Mesenchymal stem cell (in vitro differentiated cells and primary cell): Measurements from ENCODE around the gene ARL6IP1.
"Not testable (repeated sequence)": the region's sequence is repeated elsewhere in the genome, so short reads cannot be mapped to it uniquely, and the experiment has no call there.

ENCODE experiments used
- DNase-seq: peaks from one replicate; pipeline ENCODE4 v3.0.0-alpha.2; 2013
- H2AFZ ChIP-seq: one replicate; pipeline ENCODE4 v1.6.1; 2013; ENCODE audit warnings: low read depth, mild to moderate bottlenecking, control low read depth, inconsistent platforms, low read length, moderate library complexity
- H2AK5ac ChIP-seq: 2 replicates; pipeline ENCODE4 v1.6.1; 2013; ENCODE audit warnings: low read length, moderate library complexity, mild to moderate bottlenecking, inconsistent platforms; ENCODE audit not compliant: severe bottlenecking
- H2BK120ac ChIP-seq: one replicate; pipeline ENCODE4 v1.6.1; 2013; ENCODE audit warnings: low read depth, mild to moderate bottlenecking, inconsistent platforms, low read length, moderate library complexity
- H2BK12ac ChIP-seq, 2 experiments: one replicate each; pipeline ENCODE4 v1.6.1; 2013; ENCODE audit warnings: inconsistent platforms in 2 of 2, low read length in 2 of 2, mild to moderate bottlenecking in 2 of 2, moderate library complexity in 2 of 2, control low read depth in 1 of 2
- H2BK15ac ChIP-seq: one replicate; pipeline ENCODE4 v1.6.1; 2013; ENCODE audit warnings: mild to moderate bottlenecking, low read depth, inconsistent platforms; ENCODE audit not compliant: poor library complexity, severe bottlenecking
- H2BK5ac ChIP-seq: 2 replicates; pipeline ENCODE4 v1.6.1; 2013; ENCODE audit warnings: low read depth, mild to moderate bottlenecking, low read length, control low read depth, inconsistent platforms; ENCODE audit not compliant: poor library complexity, severe bottlenecking
- H3K14ac ChIP-seq, 2 experiments: one replicate each; pipeline ENCODE4 v1.6.1; 2013; ENCODE audit warnings: inconsistent platforms in 2 of 2, low read length in 2 of 2, control low read depth in 1 of 2, mild to moderate bottlenecking in 1 of 2, moderate library complexity in 1 of 2
- H3K18ac ChIP-seq, 2 experiments: one replicate each; pipeline ENCODE4 v1.6.1; 2013; ENCODE audit warnings: inconsistent platforms in 2 of 2, low read length in 2 of 2, control low read depth in 1 of 2, low read depth in 1 of 2, mild to moderate bottlenecking in 1 of 2
- H3K23ac ChIP-seq, 2 experiments: one replicate each; pipeline ENCODE4 v1.6.1; 2013; ENCODE audit warnings: inconsistent platforms in 2 of 2, low read length in 2 of 2, mild to moderate bottlenecking in 2 of 2, moderate library complexity in 2 of 2, control low read depth in 1 of 2
- H3K27ac ChIP-seq: 2 replicates; pipeline ENCODE4 v1.5.1; 2013; ENCODE audit warnings: mild to moderate bottlenecking, moderate library complexity, low read length, control low read depth, inconsistent platforms; ENCODE audit not compliant: poor library complexity, severe bottlenecking
- H3K27me3 ChIP-seq, 2 experiments: 2 replicates each; pipeline versions ENCODE4 v1.6.1 to v1.7.0; 2013; ENCODE audit warnings: low read length in 2 of 2, mild to moderate bottlenecking in 2 of 2, moderate library complexity in 2 of 2, control low read depth in 1 of 2, inconsistent platforms in 1 of 2; ENCODE audit not compliant: control insufficient read depth in 1 of 2, insufficient read depth in 1 of 2
- H3K36me3 ChIP-seq, 2 experiments: 2 replicates each; pipeline versions ENCODE4 v1.6.1 to v1.7.0; 2013; ENCODE audit warnings: low read length in 2 of 2, control low read depth in 1 of 2, inconsistent platforms in 1 of 2, low read depth in 1 of 2, mild to moderate bottlenecking in 1 of 2; ENCODE audit not compliant: insufficient read depth in 2 of 2, control insufficient read depth in 1 of 2
- H3K4ac ChIP-seq, 2 experiments: one replicate each; pipeline ENCODE4 v1.6.1; 2013; ENCODE audit warnings: inconsistent platforms in 2 of 2, low read length in 2 of 2, mild to moderate bottlenecking in 2 of 2, moderate library complexity in 2 of 2, control low read depth in 1 of 2, low read depth in 1 of 2
- H3K4me1 ChIP-seq: 2 replicates; pipeline ENCODE4 v1.6.1; 2013; ENCODE audit warnings: low read depth, low read length, control low read depth; ENCODE audit not compliant: control insufficient read depth, insufficient read depth
- H3K4me2 ChIP-seq: 2 replicates; pipeline ENCODE4 v1.6.1; 2013; ENCODE audit warnings: low read length, mild to moderate bottlenecking, inconsistent platforms; ENCODE audit not compliant: poor library complexity, severe bottlenecking
- H3K4me3 ChIP-seq, 2 experiments: 2 replicates each; pipeline versions ENCODE4 v1.5.1 to v1.7.0; 2013; ENCODE audit warnings: low read length in 2 of 2, mild to moderate bottlenecking in 2 of 2, control low read depth in 1 of 2, low read depth in 1 of 2; ENCODE audit not compliant: insufficient read depth in 1 of 2
- H3K79me1 ChIP-seq: replicated peaks from 2 replicates; pipeline ENCODE4 v1.6.1; 2013; ENCODE audit warnings: mild to moderate bottlenecking, control low read depth, low read length, inconsistent platforms; ENCODE audit not compliant: poor library complexity, severe bottlenecking
- H3K9ac ChIP-seq: 2 replicates; pipeline ENCODE4 v1.7.0; 2013; ENCODE audit warnings: mild to moderate bottlenecking, low read length, moderate library complexity
- H3K9me3 ChIP-seq: 2 replicates; pipeline ENCODE4 v1.7.0; 2013; ENCODE audit warnings: mild to moderate bottlenecking, low read length; ENCODE audit not compliant: control insufficient read depth
- H4K8ac ChIP-seq: one replicate; pipeline ENCODE4 v1.6.1; 2013; ENCODE audit warnings: inconsistent platforms, mild to moderate bottlenecking, low read length, moderate library complexity
- H4K91ac ChIP-seq: one replicate; pipeline ENCODE4 v1.6.1; 2013; ENCODE audit warnings: mild to moderate bottlenecking, low read length, inconsistent platforms
- WGBS: methylation state at CpG from one replicate; pipeline ENCODE4 v1.1.7; 2013; ENCODE audit warnings: mixed read lengths; 5-methylcytosine and 5-hydroxymethylcytosine counted together

Gene ARL6IP1

DNA sequence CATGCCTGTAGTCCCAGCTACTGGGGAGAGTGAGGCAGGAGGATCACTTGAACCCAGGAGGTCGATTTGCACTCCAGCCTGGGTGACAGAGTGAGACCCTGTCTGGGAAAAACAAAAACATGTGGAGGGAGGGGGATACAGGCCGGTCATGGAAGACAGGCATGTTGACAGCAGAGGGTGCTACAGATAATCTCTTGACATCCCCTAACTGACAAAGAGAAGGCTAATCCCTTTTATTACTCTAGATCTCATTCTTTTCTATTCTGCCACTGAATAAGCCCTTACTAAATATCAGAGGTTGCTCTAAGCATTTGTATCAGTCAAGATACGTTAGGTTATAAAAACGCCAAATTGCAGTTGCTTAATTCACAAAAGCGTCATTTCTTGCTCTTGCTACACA is 25.0 kb downstream of the ARL6IP1 start:
- H3K9me3 ChIP-seq, H2BK5ac ChIP-seq: not testable (repeated sequence)

DNA sequence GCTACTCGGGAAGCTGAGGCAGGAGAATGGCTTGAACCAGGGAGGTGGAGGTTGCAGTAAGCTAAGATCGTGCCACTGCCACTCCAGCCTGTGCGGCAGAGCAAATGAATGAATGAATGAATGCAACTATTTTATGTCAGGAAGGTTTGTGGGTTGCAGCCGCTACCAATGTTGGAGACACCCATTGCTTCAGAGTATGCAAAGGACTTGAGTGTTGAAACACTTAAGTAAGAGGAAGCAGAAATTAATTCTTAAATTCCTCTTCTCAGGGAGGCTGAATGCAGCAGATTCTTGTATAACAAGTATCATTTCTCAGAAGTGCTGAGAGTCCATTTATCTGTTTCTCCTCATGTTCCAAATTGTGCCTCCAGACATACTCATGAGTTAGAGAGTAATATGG is 26.7 kb downstream of the ARL6IP1 start:
- H4K91ac ChIP-seq, H2BK5ac ChIP-seq, DNase-seq, H3K18ac ChIP-seq, H2BK12ac ChIP-seq, H3K27me3 ChIP-seq, H3K9me3 ChIP-seq, H3K4me1 ChIP-seq, H2BK120ac ChIP-seq, H2BK15ac ChIP-seq, H3K27ac ChIP-seq, H3K79me1 ChIP-seq, H3K23ac ChIP-seq, H4K8ac ChIP-seq, H3K14ac ChIP-seq, H3K4me3 ChIP-seq, H2AK5ac ChIP-seq, H3K4ac ChIP-seq, H3K4me2 ChIP-seq, H3K36me3 ChIP-seq, H2AFZ ChIP-seq, H3K9ac ChIP-seq: not testable (repeated sequence)
- over 99% methylated on average over 4 of the region's 4 CpGs for WGBS

More for the DNA sequence above, 25.0 kb downstream of the ARL6IP1 start:
- not testable (repeated sequence) for H3K4ac ChIP-seq, H4K8ac ChIP-seq, H2AK5ac ChIP-seq, DNase-seq, H3K4me2 ChIP-seq, H3K23ac ChIP-seq, H2BK120ac ChIP-seq, H2BK15ac ChIP-seq, H3K27ac ChIP-seq, H3K9ac ChIP-seq, H3K18ac ChIP-seq, H2BK12ac ChIP-seq, H3K4me3 ChIP-seq, H3K27me3 ChIP-seq, H3K14ac ChIP-seq, H4K91ac ChIP-seq, H3K4me1 ChIP-seq, H2AFZ ChIP-seq, H3K79me1 ChIP-seq
- 86% methylated on average over 5 of the region's 5 CpGs for WGBS
- H3K36me3 ChIP-seq, result peaks cover 10 to 11% of the 10 kb centered on the region in 2 experiments

DNA sequence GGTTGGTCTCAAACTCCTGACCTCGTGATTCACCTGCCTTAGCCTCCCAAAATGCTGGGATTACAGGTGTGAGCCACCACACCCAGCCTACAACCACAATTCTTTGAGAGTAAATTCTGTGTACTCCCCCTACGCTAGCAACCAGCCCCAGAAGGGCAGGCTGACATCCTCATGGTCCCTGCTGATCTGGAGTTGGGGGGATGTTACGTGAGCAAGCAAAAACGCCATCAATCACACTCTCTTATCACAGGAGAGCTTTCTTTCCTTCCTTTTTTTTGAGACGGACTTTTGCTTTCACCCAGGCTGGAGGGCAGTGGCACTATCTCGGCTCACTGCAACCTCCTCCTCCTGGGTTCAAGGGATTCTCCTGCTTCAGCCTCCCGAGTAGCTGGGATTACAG is 29.2 kb downstream of the ARL6IP1 start:
- not testable (repeated sequence) for H3K23ac ChIP-seq, H3K36me3 ChIP-seq, H4K91ac ChIP-seq, H3K18ac ChIP-seq, DNase-seq, H3K79me1 ChIP-seq, H3K4ac ChIP-seq, H2BK12ac ChIP-seq, H2AK5ac ChIP-seq, H4K8ac ChIP-seq, H2BK15ac ChIP-seq, H2AFZ ChIP-seq, H3K4me1 ChIP-seq, H3K27ac ChIP-seq, H3K9ac ChIP-seq, H3K4me2 ChIP-seq, H3K14ac ChIP-seq, H2BK5ac ChIP-seq, H3K27me3 ChIP-seq, H2BK120ac ChIP-seq, H3K4me3 ChIP-seq, H3K9me3 ChIP-seq
- WGBS, result 88% methylated on average over 7 of the region's 7 CpGs

DNA sequence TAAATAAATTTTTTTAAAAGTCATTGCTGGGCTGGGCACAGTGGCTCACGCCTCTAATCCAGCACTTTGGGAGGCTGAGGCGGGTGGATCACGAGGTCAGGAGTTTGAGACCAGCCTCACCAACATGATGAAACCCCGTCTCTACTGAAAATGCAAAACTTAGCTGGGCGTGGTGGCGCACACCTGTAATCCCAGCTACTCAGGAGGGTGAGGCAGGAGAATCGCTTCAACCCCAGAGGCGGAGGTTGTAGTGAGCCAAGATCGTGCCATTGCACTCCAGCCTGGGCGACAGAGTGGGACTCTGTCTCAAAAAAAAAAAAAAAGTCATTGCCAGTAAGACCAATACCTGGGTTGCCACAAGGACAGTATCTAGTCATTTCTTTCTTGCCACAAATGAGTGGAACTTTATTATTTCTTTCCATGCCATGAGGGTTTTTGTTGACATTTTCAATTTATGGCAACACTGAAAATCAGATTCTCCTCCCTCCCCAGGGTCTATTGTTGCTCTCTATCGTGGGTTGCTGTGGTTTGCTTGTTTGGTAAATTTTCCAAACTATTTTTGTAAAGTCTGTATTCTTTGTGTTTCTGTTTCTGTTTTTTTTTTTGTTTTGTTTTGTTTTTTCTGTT is 30.9 kb downstream of the ARL6IP1 start:
- H3K23ac ChIP-seq, H2BK12ac ChIP-seq, H3K9me3 ChIP-seq, H4K8ac ChIP-seq, H3K79me1 ChIP-seq, H2AFZ ChIP-seq, H3K36me3 ChIP-seq, H2AK5ac ChIP-seq, H4K91ac ChIP-seq, H2BK15ac ChIP-seq, H3K4ac ChIP-seq, H3K18ac ChIP-seq, H3K27me3 ChIP-seq, DNase-seq, H2BK5ac ChIP-seq, H3K27ac ChIP-seq, H3K9ac ChIP-seq, H3K4me2 ChIP-seq, H3K14ac ChIP-seq, H2BK120ac ChIP-seq, H3K4me1 ChIP-seq, H3K4me3 ChIP-seq: not testable (repeated sequence)
- 88% methylated on average over 11 of the region's 11 CpGs for WGBS
